ENCODE measurements around the gene ST3GAL3.

- TF ChIP-seq EZH2phosphoT487 (IDR thresholded peaks at IDR 0.05; ENCODE audit: low read depth, severe bottlenecking, unreplicated experiment), result no peak
- TF ChIP-seq CTCF (IDR thresholded peaks at IDR 0.05; ENCODE audit: poor library complexity), result no peak
These were observed 149.8 kb downstream of the ST3GAL3 start for GRCh38 chr1:43857163-43857562.

Measured in hepatocyte (in vitro differentiated cells).